CD4-positive, alpha-beta T cell treated with Interleukin-12 subunit alpha and Interleukin-12 subunit beta, for 1 hour (primary cell): Measurements from ENCODE around the gene SMTNL2.
A peak's percentile ranks its signal among the peaks of the same experiment; 100 is the strongest.

Experiments
- DNase-seq: peaks from one replicate; pipeline ENCODE4 v3.0.0-alpha.2; 2020

The SMTNL2 gene

GRCh38 chr17:4547118-4547906 is 37.0 kb upstream of the SMTNL2 start:
- DNase-seq, result no peak

GRCh38 chr17:4548061-4548461 is 36.3 kb upstream of the SMTNL2 start:
- no peak for DNase-seq

GRCh38 chr17:4548721-4549531 is 35.4 kb upstream of the SMTNL2 start:
- no peak for DNase-seq

- no peak for DNase-seq
These were observed 34.4 kb upstream of the SMTNL2 start for GRCh38 chr17:4549781-4550533.

GRCh38 chr17:4550534-4551039 is 33.7 kb upstream of the SMTNL2 start:
- no peak for DNase-seq

- DNase-seq, result no peak
These were observed 33.2 kb upstream of the SMTNL2 start for GRCh38 chr17:4551141-4551540.

GRCh38 chr17:4551796-4552525 is 32.4 kb upstream of the SMTNL2 start:
- DNase-seq, result no peak

- DNase-seq, result no peak
These were observed 30.7 kb upstream of the SMTNL2 start for GRCh38 chr17:4553669-4554068.

- DNase-seq, result no peak
These were observed 29.8 kb upstream of the SMTNL2 start for GRCh38 chr17:4554441-4554996.

- peak; percentile 97 for DNase-seq
These were observed 29.1 kb upstream of the SMTNL2 start, which contains the start of gene MYBBP1A for GRCh38 chr17:4554997-4555799. TSS of gene MYBBP1A (minus strand) at chr17:4555384. CDS start at chr17:4555324, 60 bp downstream.

GRCh38 chr17:4555873-4556759 is 28.2 kb upstream of the SMTNL2 start:
- DNase-seq, result no peak

- DNase-seq, result no peak
These were observed 27.3 kb upstream of the SMTNL2 start for GRCh38 chr17:4556996-4557395.

- no peak for DNase-seq
These were observed 26.5 kb upstream of the SMTNL2 start for GRCh38 chr17:4557626-4558346.

- no peak for DNase-seq
These were observed 25.9 kb upstream of the SMTNL2 start for GRCh38 chr17:4558347-4558971.

GRCh38 chr17:4559139-4559791 is 25.1 kb upstream of the SMTNL2 start:
- no peak for DNase-seq

- DNase-seq, result no peak
These were observed 24.4 kb upstream of the SMTNL2 start for GRCh38 chr17:4559966-4560365.

- DNase-seq, result no peak
These were observed 23.9 kb upstream of the SMTNL2 start, which contains the start of gene GGT6 for GRCh38 chr17:4560421-4560820. TSS of gene GGT6 (minus strand) at chr17:4560577. CDS start at chr17:4560521, 56 bp downstream.

GRCh38 chr17:4560837-4561256 is 23.5 kb upstream of the SMTNL2 start:
- DNase-seq, result no peak
